HG03342 (cell line): Measurements from ENCODE around the gene NFATC2IP.
"Not testable (repeated sequence)": the region's sequence is repeated elsewhere in the genome, so short reads cannot be mapped to it uniquely, and the experiment has no call there.

Source experiments
- ATAC-seq: cut with Tn5 transposase; IDR thresholded peaks from one replicate; pipeline ENCODE4 v1.9.1; 2021; ENCODE audit warnings: mild to moderate bottlenecking, moderate library complexity; ENCODE audit not compliant: unreplicated experiment

The NFATC2IP gene

GRCh38 chr16:28964496-28964895 lies 13.8 kb downstream of the NFATC2IP start:
- no peak for ATAC-seq

DNA sequence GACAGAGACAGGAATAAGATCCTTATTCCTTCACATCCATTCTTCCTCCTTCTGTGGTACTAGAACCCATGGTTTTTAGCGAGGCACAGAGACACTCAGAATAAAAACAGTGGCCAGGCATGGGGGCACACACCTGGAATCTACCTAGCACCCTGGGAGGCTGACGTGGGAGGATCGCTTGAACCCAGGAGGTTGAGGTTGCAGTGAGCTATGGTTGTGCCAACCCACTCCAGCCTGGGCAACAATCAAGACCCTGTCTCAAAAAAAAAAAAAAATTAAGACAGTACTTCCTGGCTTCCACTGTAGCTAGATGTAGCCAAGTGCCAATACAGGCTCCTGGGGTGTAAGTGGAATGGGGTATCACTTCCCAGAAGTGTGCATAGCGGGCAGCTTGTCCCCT lies 16.4 kb downstream of the NFATC2IP start:
- no peak for ATAC-seq

GRCh38 chr16:28969696-28970095 lies 19.0 kb downstream of the NFATC2IP start:
- not testable (repeated sequence) for ATAC-seq

DNA sequence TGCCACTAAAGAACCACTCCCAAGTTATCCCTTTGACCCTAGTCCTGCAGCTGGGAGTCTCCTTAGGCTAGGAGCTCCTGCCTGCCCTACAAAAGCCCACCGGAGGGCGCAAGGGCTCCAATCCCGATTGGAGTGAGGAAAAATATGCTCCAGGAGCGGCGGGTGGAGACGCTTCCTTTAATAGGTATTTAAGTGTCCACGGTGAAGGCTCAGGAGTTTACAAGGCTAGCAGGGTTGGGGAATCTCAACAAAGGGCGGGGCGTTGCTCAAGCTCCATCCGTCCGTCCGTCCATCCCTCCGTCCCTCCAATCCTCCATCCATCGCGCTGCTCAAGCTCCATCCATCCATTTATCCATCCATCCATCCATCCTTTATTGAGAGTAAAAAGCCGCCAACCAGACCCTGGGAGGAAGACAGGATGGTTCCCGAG lies 23.3 kb downstream of the NFATC2IP start:
- ATAC-seq: no peak

- peak; percentile 84 for ATAC-seq
Measured at GRCh38 chr16:28974437-28975157, 23.9 kb downstream of the NFATC2IP start, which contains the start of gene SPNS1. SPNS1 (plus strand) TSS chr16:28974778; CDS start chr16:28975152, 374 bp downstream.

DNA sequence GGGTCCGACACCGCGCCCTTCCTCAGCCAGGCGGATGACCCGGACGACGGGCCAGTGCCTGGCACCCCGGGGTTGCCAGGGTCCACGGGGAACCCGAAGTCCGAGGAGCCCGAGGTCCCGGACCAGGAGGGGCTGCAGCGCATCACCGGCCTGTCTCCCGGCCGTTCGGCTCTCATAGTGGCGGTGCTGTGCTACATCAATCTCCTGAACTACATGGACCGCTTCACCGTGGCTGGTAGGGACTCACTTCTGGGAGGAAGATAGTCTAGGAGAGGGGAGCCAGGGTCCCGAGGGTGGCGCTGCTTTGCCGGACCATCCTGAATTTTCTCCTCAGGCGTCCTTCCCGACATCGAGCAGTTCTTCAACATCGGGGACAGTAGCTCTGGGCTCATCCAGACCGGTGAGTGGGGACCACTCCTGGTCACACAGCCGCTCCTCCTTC lies 24.4 kb downstream of the NFATC2IP start:
- peak; percentile 3 for ATAC-seq

DNA sequence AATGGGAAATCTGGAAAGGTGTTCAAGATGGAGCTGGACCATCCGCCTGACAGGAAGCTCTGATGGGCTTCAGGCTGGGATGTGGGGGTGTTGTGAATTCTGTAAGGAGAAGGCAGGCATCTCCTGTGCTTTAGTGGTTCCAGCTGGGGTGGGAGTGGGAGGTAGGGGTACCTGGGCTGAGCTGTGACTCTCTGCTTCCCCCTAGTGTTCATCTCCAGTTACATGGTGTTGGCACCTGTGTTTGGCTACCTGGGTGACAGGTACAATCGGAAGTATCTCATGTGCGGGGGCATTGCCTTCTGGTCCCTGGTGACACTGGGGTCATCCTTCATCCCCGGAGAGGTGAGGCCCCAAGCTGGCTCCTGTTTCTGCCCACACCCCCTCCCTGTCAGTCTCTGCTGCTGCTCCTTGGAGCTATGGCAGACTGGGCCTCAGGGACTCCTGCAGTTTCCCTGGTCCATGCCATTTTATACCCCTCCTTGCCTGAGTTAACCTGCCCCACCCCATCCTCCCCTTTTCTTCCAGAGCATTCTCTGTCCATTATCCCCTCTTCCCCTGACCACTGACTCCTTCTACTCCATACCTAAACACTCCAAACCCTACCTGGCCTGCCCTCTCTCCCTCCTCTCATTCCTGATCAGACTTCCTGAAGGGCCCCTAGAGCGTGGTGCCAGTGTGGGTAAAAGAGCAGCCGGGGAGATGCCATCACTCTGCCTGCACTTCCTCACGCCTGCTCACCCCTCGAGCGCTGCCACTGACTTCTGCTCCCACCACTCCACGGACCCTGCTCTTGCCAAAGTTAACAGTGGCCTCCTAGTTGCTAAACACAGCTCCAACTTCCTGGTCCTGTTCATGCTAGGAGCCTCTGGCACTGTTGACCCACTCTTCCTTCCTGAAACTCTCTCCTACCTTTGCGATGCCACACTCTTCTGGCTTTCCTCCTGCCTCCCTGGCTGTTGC lies 27.2 kb downstream of the NFATC2IP start:
- no peak for ATAC-seq

GRCh38 chr16:28980330-28980729 lies 29.6 kb downstream of the NFATC2IP start:
- not testable (repeated sequence) for ATAC-seq

- ATAC-seq: no peak
Measured at GRCh38 chr16:28980929-28981328, 30.2 kb downstream of the NFATC2IP start.

GRCh38 chr16:28981517-28981916 lies 30.8 kb downstream of the NFATC2IP start:
- ATAC-seq: no peak

DNA sequence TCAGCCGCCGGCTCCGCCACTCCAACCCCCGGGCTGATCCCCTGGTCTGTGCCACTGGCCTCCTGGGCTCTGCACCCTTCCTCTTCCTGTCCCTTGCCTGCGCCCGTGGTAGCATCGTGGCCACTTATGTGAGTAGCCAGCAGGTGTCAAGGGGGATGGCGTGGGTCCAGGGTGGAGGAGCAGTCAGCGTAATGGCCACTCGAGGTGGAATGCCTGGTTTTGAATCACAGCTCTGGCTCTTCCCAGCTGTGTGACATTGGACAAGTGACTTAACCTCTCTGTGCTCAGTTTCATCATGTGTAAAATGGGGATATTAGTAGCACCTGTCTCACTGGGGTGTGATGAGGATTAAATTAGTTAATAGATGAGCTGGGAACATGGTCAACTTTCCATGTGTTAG lies 31.7 kb downstream of the NFATC2IP start:
- no peak for ATAC-seq

GRCh38 chr16:28982949-28983348 lies 32.2 kb downstream of the NFATC2IP start:
- ATAC-seq: no peak

- no peak for ATAC-seq
Measured at GRCh38 chr16:28983644-28984043, 32.9 kb downstream of the NFATC2IP start.

DNA sequence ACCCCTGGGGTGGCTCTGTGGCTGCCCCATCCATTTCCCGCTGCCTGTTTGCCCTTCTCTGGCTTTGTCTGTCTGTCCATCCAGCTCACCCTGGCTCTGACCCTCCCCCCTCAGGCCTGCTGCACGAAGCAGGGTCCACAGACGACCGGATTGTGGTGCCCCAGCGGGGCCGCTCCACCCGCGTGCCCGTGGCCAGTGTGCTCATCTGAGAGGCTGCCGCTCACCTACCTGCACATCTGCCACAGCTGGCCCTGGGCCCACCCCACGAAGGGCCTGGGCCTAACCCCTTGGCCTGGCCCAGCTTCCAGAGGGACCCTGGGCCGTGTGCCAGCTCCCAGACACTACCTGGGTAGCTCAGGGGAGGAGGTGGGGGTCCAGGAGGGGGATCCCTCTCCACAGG lies 33.4 kb downstream of the NFATC2IP start:
- no peak for ATAC-seq

GRCh38 chr16:28984619-28985135 lies 33.9 kb downstream of the NFATC2IP start, which contains the start of gene LAT:
LAT (plus strand) TSS chr16:28985052; CDS start chr16:28985418, 366 bp downstream.
- ATAC-seq: no peak

DNA sequence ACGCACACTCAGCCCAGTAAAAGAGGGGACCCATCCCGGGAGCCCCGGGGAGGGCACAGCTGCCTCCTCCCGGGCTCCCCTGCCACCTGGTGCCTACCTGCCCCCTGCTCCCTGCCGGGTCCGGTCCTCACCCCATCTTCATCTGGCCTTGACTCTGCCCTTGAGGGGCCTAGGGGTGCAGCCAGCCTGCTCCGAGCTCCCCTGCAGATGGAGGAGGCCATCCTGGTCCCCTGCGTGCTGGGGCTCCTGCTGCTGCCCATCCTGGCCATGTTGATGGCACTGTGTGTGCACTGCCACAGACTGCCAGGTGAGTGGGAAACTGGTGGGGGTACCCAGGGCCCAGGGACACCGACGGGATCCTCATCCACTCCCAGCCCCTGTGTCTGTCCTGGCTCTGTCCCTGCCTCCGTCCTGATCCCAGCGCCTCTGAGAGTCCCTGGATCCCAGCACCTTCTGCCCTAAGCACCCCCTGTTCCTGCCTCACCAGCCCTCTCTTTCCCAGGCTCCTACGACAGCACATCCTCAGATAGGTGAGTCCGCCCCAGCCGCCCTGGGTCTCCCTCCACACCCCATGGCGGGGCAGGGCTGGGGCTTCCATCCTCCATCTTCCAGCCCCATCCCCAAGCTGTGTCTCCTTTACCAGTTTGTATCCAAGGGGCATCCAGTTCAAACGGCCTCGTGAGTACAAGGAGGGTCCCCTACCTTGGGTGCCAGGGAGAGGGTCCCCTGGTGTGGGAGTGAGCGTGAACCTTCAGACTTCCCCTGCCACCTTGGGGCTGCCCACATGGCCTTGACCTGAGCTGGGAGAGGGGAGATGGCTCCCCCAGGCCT lies 34.7 kb downstream of the NFATC2IP start:
- ATAC-seq: no peak

GRCh38 chr16:28986046-28986445 lies 35.3 kb downstream of the NFATC2IP start:
- no peak for ATAC-seq

DNA sequence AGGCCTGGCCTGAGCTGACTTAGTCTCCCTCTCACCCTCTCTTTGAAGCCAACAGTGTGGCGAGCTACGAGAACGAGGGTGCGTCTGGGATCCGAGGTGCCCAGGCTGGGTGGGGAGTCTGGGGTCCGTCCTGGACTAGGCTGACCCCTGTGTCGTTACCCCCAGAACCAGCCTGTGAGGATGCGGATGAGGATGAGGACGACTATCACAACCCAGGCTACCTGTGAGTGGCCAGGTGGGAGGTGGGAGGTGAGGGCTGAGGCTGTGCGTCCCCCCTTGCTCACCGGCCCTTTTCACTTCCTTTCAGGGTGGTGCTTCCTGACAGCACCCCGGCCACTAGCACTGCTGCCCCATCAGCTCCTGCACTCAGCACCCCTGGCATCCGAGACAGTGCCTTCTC lies 35.8 kb downstream of the NFATC2IP start:
- no peak for ATAC-seq

GRCh38 chr16:28987170-28987853 lies 36.6 kb downstream of the NFATC2IP start:
- ATAC-seq: no peak

DNA sequence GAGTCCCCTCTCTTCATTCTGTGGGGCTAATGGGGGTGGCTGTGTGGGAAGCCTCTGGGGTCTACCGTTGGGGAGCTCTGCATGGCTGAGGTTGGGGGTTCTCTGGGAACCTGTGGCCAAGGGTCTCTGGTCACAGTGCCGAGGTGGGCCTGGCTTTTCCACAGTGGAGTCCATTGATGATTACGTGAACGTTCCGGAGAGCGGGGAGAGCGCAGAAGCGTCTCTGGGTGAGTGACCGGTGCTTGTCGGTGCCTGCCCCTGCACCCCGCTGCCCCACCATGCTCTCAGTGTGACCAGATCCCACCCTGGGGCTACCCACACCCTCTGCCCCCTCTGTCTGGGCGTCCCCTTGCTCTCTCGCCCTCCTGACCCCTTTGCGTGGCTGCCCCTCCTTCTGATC lies 38.6 kb downstream of the NFATC2IP start:
- ATAC-seq: no peak
